HepG2 (cell line): ENCODE data around the gene TMEM120A. TPM values are rescaled to one million over a fixed set of nuclear protein-coding genes. Genes with fewer than 3 reads are reported as not detected.

Source experiments
- EED ChIP-seq: sonication (generic); formaldehyde crosslinking; IDR thresholded peaks from 2 replicates; pipeline ENCODE4 v1.5.0; 2020; ENCODE audit warnings: mild to moderate bottlenecking, missing genetic modification reagents
- LCORL ChIP-seq, 2 experiments: fragments of 450-650 bp in 1 of 2; sonication (generic) in 1 of 2; formaldehyde crosslinking in 1 of 2; IDR thresholded peaks; 2 replicates each; pipeline versions ENCODE4 v1.5.0 to v1.6.1; 2017 to 2020; ENCODE audit warnings: antibody characterized with exemption in 1 of 2, missing genetic modification reagents in 1 of 2
- NFATC3 ChIP-seq: sonication (generic); formaldehyde crosslinking; IDR thresholded peaks from 2 replicates; pipeline ENCODE4 v1.5.1; 2020; ENCODE audit warnings: mild to moderate bottlenecking, missing genetic modification reagents
- RAD51 ChIP-seq: fragments of 450-650 bp; IDR thresholded peaks from 2 replicates; pipeline ENCODE4 v1.6.1; 2016; ENCODE audit warnings: borderline replicate concordance
- SMAD1 ChIP-seq: sonication (generic); formaldehyde crosslinking; IDR thresholded peaks from 2 replicates; pipeline ENCODE4 v1.4.0; 2020; ENCODE audit warnings: missing genetic modification reagents, low read depth, mild to moderate bottlenecking, borderline replicate concordance
- U2AF1 ChIP-seq: fragments of 200-400 bp; formaldehyde crosslinking; optimal IDR thresholded peaks from 2 replicates; pipeline ENCODE3; 2017; ENCODE audit warnings: mild to moderate bottlenecking, low read depth, low read length
- XBP1 ChIP-seq: sonication (generic); formaldehyde crosslinking; IDR thresholded peaks from 2 replicates; pipeline ENCODE4 v1.5.0; 2020; ENCODE audit warnings: missing genetic modification reagents
- ZMYM2 ChIP-seq: sonication (generic); formaldehyde crosslinking; IDR thresholded peaks from 2 replicates; pipeline ENCODE4 v1.8.0; 2022; ENCODE audit warnings: mild to moderate bottlenecking, missing genetic modification reagents
- ZNF768 ChIP-seq: sonication (generic); formaldehyde crosslinking; IDR thresholded peaks from 2 replicates; pipeline ENCODE4 v1.4.0; 2020; ENCODE audit warnings: missing genetic modification reagents
- polyA plus RNA-seq, 8 experiments: library from polyadenylated mRNA; depleted of rRNA in 3 of 8; stranded (reverse) in 7 of 8; unstranded in 1 of 8; fragments of >200 nt; fragmentation: Illumina TruSeq in 4 of 8; extraction: Trizol in 4 of 8; gene quantifications; 2 replicates each; pipeline versions ENCODE4 v1.2.1 to v1.2.3, GENCODE V29; 2011 to 2016; ENCODE audit warnings: low read depth in 4 of 8, missing spikeins in 1 of 8, mixed read lengths in 1 of 8; ENCODE audit not compliant: insufficient read depth in 1 of 8
- total RNA-seq, 5 experiments: library from RNA; depleted of rRNA; stranded (reverse); fragments of >200 nt; fragmentation: Illumina TruSeq; extraction: Trizol; gene quantifications; 2 replicates each; pipeline ENCODE4 v1.2.3, GENCODE V29; 2016; ENCODE audit warnings: low read depth in 1 of 5
- TF ChIP-seq, protein P1 (sequence below): sonication (generic); formaldehyde crosslinking; IDR thresholded peaks from 2 replicates; pipeline ENCODE4 v1.5.0; 2020; ENCODE audit warnings: mild to moderate bottlenecking, low read depth, missing genetic modification reagents, borderline replicate concordance
- TF ChIP-seq, protein P2 (sequence below): sonication (generic); formaldehyde crosslinking; conservative IDR thresholded peaks from 2 replicates; pipeline ENCODE4 v1.4.0; 2020; ENCODE audit warnings: mild to moderate bottlenecking, missing genetic modification reagents, moderate library complexity
- TF ChIP-seq, protein P3 (sequence below): sonication (generic); formaldehyde crosslinking; IDR thresholded peaks from 2 replicates; pipeline ENCODE4 v1.8.1; 2022; ENCODE audit warnings: mild to moderate bottlenecking, missing genetic modification reagents
- TF ChIP-seq, protein P4 (sequence below): sonication (generic); formaldehyde crosslinking; IDR thresholded peaks from 2 replicates; pipeline ENCODE4 v1.5.0; 2020; ENCODE audit warnings: mild to moderate bottlenecking, missing genetic modification reagents, borderline replicate concordance
- TF ChIP-seq, protein P5 (sequence below): sonication (generic); formaldehyde crosslinking; IDR thresholded peaks from 2 replicates; pipeline ENCODE4 v1.8.0; 2023; ENCODE audit warnings: mild to moderate bottlenecking, missing genetic modification reagents
- TF ChIP-seq, protein P6 (sequence below): sonication (generic); formaldehyde crosslinking; IDR thresholded peaks from 2 replicates; pipeline ENCODE4 v1.8.0; 2022; ENCODE audit warnings: missing genetic modification reagents, mild to moderate bottlenecking, moderate library complexity, borderline replicate concordance

Gene TMEM120A
- total and polyA plus RNA-seq, 2 of the 13 experiments (the other 11 are each of a cell fraction or from before 2014, with no cell fraction given), result 40.3 to 102 TPM

DNA sequence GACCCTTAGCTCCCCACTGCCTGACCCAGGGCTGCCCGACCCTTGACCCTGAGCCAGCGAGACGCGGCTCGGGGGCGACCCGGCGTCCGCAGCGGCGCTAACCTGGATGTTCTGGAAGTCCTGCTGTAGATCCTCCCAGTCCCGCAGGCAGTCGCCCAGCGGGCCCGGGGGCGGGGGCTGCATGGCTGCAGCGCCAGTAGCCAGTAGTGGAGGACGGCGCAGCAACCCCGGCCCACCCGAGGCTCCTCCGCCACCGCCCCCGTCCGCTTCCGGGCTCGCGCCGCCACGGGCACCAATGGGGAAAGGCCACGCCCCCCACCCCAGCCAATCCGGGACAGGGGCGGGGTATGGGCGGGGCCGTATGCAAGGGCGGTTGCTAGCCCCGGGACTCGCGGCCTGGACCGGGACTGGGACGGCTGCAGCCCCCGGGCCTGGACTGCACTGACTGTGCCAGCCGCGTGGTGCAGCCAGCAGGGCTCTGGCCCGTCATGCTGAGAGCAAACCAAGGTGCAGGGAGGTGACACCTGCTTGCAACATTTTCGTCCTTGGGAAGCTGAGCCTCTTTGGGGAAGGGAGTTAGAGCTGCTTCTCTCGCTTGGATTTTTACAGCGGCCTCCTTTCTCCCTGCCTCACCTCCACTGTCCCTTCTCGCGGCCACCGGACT is at the start of gene TMEM120A (continued):
- TF ChIP-seq, protein P1, sequence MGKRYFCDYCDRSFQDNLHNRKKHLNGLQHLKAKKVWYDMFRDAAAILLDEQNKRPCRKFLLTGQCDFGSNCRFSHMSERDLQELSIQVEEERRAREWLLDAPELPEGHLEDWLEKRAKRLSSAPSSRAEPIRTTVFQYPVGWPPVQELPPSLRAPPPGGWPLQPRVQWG, result no peak
- no peak for TF ChIP-seq NFATC3 (CRISPR knock-in tag)
- TF ChIP-seq, protein P2, sequence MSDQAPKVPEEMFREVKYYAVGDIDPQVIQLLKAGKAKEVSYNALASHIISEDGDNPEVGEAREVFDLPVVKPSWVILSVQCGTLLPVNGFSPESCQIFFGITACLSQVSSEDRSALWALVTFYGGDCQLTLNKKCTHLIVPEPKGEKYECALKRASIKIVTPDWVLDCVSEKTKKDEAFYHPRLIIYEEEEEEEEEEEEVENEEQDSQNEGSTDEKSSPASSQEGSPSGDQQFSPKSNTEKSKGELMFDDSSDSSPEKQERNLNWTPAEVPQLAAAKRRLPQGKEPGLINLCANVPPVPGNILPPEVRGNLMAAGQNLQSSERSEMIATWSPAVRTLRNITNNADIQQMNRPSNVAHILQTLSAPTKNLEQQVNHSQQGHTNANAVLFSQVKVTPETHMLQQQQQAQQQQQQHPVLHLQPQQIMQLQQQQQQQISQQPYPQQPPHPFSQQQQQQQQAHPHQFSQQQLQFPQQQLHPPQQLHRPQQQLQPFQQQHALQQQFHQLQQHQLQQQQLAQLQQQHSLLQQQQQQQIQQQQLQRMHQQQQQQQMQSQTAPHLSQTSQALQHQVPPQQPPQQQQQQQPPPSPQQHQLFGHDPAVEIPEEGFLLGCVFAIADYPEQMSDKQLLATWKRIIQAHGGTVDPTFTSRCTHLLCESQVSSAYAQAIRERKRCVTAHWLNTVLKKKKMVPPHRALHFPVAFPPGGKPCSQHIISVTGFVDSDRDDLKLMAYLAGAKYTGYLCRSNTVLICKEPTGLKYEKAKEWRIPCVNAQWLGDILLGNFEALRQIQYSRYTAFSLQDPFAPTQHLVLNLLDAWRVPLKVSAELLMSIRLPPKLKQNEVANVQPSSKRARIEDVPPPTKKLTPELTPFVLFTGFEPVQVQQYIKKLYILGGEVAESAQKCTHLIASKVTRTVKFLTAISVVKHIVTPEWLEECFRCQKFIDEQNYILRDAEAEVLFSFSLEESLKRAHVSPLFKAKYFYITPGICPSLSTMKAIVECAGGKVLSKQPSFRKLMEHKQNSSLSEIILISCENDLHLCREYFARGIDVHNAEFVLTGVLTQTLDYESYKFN, result peak; percentile 43
- no peak for TF ChIP-seq XBP1 (CRISPR knock-in tag)
- no peak for TF ChIP-seq LCORL (IDR thresholded peaks at IDR 0.05)
- peak; percentile 30 for TF ChIP-seq LCORL (CRISPR knock-in tag; IDR thresholded peaks at IDR 0.05)
- no peak for TF ChIP-seq RAD51
- no peak for TF ChIP-seq U2AF1
- TF ChIP-seq ZNF768 (CRISPR knock-in tag), result peak; percentile 73; the same call in 1 of the 2 replicates
- TF ChIP-seq, protein P3, sequence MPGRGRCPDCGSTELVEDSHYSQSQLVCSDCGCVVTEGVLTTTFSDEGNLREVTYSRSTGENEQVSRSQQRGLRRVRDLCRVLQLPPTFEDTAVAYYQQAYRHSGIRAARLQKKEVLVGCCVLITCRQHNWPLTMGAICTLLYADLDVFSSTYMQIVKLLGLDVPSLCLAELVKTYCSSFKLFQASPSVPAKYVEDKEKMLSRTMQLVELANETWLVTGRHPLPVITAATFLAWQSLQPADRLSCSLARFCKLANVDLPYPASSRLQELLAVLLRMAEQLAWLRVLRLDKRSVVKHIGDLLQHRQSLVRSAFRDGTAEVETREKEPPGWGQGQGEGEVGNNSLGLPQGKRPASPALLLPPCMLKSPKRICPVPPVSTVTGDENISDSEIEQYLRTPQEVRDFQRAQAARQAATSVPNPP (CRISPR knock-in tag), result no peak
- TF ChIP-seq, protein P4, sequence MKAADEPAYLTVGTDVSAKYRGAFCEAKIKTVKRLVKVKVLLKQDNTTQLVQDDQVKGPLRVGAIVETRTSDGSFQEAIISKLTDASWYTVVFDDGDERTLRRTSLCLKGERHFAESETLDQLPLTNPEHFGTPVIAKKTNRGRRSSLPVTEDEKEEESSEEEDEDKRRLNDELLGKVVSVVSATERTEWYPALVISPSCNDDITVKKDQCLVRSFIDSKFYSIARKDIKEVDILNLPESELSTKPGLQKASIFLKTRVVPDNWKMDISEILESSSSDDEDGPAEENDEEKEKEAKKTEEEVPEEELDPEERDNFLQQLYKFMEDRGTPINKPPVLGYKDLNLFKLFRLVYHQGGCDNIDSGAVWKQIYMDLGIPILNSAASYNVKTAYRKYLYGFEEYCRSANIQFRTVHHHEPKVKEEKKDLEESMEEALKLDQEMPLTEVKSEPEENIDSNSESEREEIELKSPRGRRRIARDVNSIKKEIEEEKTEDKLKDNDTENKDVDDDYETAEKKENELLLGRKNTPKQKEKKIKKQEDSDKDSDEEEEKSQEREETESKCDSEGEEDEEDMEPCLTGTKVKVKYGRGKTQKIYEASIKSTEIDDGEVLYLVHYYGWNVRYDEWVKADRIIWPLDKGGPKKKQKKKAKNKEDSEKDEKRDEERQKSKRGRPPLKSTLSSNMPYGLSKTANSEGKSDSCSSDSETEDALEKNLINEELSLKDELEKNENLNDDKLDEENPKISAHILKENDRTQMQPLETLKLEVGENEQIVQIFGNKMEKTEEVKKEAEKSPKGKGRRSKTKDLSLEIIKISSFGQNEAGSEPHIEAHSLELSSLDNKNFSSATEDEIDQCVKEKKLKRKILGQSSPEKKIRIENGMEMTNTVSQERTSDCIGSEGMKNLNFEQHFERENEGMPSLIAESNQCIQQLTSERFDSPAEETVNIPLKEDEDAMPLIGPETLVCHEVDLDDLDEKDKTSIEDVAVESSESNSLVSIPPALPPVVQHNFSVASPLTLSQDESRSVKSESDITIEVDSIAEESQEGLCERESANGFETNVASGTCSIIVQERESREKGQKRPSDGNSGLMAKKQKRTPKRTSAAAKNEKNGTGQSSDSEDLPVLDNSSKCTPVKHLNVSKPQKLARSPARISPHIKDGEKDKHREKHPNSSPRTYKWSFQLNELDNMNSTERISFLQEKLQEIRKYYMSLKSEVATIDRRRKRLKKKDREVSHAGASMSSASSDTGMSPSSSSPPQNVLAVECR (CRISPR knock-in tag), result peak; percentile 91
- TF ChIP-seq ZMYM2 (CRISPR knock-in tag), result no peak
- TF ChIP-seq, protein P5, sequence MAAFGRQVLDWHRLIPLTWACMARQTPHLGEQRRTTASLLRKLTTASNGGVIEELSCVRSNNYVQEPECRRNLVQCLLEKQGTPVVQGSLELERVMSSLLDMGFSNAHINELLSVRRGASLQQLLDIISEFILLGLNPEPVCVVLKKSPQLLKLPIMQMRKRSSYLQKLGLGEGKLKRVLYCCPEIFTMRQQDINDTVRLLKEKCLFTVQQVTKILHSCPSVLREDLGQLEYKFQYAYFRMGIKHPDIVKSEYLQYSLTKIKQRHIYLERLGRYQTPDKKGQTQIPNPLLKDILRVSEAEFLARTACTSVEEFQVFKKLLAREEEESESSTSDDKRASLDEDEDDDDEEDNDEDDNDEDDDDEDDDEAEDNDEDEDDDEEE (CRISPR knock-in tag), result peak; percentile 87; the same call in 1 of the 2 replicates
- TF ChIP-seq EED (CRISPR knock-in tag), result peak; percentile 68; the same call in 1 of the 2 replicates
- TF ChIP-seq, protein P6, sequence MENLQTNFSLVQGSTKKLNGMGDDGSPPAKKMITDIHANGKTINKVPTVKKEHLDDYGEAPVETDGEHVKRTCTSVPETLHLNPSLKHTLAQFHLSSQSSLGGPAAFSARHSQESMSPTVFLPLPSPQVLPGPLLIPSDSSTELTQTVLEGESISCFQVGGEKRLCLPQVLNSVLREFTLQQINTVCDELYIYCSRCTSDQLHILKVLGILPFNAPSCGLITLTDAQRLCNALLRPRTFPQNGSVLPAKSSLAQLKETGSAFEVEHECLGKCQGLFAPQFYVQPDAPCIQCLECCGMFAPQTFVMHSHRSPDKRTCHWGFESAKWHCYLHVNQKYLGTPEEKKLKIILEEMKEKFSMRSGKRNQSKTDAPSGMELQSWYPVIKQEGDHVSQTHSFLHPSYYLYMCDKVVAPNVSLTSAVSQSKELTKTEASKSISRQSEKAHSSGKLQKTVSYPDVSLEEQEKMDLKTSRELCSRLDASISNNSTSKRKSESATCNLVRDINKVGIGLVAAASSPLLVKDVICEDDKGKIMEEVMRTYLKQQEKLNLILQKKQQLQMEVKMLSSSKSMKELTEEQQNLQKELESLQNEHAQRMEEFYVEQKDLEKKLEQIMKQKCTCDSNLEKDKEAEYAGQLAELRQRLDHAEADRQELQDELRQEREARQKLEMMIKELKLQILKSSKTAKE, result no peak
- 0 out of 2 replicates have a peak, but pooled peaks have one; percentile 26 for TF ChIP-seq SMAD1 (CRISPR knock-in tag)
